Measurements from ENCODE around the gene CHRNA4.

Gene CHRNA4

GRCh38 chr20:63387917-63388316, 26.8 kb upstream of the CHRNA4 start:
- no peak overlapping the region for H3K4me3 ChIP-seq (ENCODE audit: low read depth, low read length)
- TF ChIP-seq CTCF (IDR thresholded peaks at IDR 0.05; ENCODE audit: borderline replicate concordance, insufficient read depth, low read depth, low read length): no peak

GRCh38 chr20:63387393-63387792, 26.2 kb upstream of the CHRNA4 start:
- TF ChIP-seq CTCF (IDR thresholded peaks at IDR 0.05; ENCODE audit: borderline replicate concordance, insufficient read depth, low read depth, low read length): no peak
- no peak overlapping the region for H3K4me3 ChIP-seq (ENCODE audit: low read depth, low read length)

DNA sequence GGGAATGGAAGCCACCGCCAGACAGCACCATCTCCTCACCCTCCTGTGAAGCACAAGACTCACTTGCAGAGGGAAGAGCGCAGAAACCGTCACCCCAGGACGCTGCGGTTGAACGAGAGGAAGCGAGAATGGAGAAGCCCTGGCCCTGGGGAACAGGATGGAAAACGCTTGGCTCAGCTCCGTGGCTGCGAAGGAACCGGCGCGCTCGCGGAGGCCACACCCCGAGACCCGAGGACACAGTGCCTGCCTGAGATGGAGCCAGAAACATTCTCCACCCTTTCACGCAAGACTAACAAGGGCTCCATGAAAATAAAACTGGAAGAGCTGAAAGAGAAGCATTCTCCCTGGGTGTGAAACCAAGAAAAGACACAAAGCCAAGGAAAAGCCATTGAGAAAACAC, 25.3 kb upstream of the CHRNA4 start:
- no peak overlapping the region for H3K4me3 ChIP-seq (ENCODE audit: low read depth, low read length)
- no peak for TF ChIP-seq CTCF (IDR thresholded peaks at IDR 0.05; ENCODE audit: borderline replicate concordance, insufficient read depth, low read depth, low read length)

DNA sequence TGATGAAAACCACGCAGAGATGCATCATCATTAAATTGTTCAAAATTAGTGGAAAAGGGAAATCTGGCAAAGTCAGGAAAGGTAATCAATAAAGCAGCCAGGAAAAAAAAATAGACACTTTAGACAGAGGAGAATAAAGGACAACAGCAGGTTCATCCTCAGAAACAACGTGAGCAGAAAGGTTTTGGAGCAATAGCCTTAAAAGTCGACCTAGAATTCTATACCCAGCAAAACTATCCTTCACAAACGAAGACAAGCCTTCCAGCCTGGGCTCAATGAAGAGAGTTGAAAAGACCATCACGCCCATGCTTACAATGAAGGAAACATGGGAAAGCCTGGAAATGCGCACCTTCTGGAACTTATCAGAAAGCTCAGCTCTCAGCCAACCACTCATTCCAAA, 24.7 kb upstream of the CHRNA4 start:
- no peak for TF ChIP-seq CTCF (IDR thresholded peaks at IDR 0.05; ENCODE audit: borderline replicate concordance, insufficient read depth, low read depth, low read length)

GRCh38 chr20:63384336-63384735, 23.2 kb upstream of the CHRNA4 start:
- no peak for TF ChIP-seq CTCF (IDR thresholded peaks at IDR 0.05; ENCODE audit: borderline replicate concordance, insufficient read depth, low read depth, low read length)
- H3K4me3 ChIP-seq (ENCODE audit: low read depth, low read length): no peak overlapping the region

More for the DNA sequence above, 24.7 kb upstream of the CHRNA4 start:
- H3K4me3 ChIP-seq (ENCODE audit: low read depth, low read length): no peak overlapping the region

DNA sequence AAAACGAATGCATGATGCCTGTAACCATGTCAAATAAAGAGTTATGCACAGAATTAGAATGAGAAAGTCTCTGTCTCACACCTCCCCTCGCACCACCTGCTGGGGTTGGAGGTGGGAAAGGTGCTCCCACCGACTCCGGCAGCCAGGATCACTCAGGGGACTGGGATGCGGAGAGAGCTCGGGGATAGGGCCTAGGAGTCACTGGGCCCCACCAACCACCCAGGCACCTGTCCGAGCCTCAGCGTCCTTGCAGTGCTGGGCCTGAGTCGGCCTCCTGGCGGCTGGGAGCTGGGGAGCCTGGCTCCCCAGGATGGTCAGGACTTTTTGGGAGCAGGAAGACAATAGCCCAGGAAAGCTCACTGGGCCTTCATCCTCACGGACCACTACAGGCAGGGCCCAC, 22.4 kb upstream of the CHRNA4 start:
- no peak for TF ChIP-seq CTCF (IDR thresholded peaks at IDR 0.05; ENCODE audit: borderline replicate concordance, insufficient read depth, low read depth, low read length)
- H3K4me3 ChIP-seq (ENCODE audit: low read depth, low read length): no peak overlapping the region

DNA sequence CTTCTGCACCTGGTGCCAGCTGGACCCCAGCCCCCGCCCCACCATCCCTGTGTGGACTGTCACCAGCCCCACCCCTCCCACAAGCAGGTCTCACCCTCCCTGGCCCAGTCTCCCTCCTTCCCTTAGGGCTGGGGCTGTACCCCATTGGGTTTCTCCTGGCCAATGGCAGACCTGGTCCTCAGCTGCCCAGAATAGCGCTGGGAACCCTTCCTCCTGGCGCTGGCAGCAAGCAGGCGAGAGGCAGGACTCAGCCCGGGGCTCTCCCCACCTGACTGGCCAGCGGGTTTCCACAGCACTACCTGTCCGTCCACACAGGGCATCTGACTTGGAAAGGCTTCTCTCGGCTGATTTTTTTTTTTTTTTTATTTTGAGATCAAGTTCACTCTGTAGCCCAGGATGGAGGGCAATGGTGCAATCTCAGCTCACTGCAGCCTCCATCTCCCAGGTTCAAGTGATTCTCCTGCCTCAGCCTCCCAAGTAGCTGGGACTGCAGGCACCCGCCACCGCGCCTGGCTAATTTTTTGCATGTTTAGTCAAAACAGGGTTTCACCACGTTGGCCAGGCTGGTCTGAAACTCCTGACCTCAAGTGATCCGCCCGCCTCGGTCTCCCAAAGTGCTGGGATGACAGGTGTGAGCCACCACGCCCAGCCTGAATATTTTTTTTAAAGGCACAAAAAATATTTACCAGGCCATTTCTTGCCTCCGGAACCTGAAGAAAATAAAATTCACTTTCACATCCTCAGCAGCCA, 21.6 kb upstream of the CHRNA4 start:
- H3K4me3 ChIP-seq (ENCODE audit: low read depth, low read length): no peak overlapping the region
- no peak for TF ChIP-seq CTCF (IDR thresholded peaks at IDR 0.05; ENCODE audit: borderline replicate concordance, insufficient read depth, low read depth, low read length)
